Esophagus squamous epithelium (tissue), 5 donors: Measurements from ENCODE around the gene ZNF556. TPM values are rescaled to one million over a fixed set of nuclear protein-coding genes. Genes with fewer than 3 reads are reported as not detected.
A peak's percentile ranks its signal among the peaks of the same experiment; 100 is the strongest.

ENCODE experiments used
- DNase-seq: peaks from one replicate; lab custom pipeline; 2025; lab: John Stamatoyannopoulos, UW
- H3K27ac ChIP-seq, 4 donors: fragments of 200-600 bp; sonication (generic); one replicate each; pipeline ENCODE4 v1.5.1; 2016 to 2019; ENCODE audit warnings: mild to moderate bottlenecking in 1 of 4
- H3K27me3 ChIP-seq, 4 donors: fragments of 200-600 bp; sonication (generic); 1 replicate in 3 of 4; 2 replicates in 1 of 4; pipeline versions ENCODE4 v1.5.1 to v1.6.0; 2017 to 2021; ENCODE audit warnings: antibody characterized with exemption in 1 of 4
- H3K36me3 ChIP-seq, 3 donors: fragments of 200-600 bp; sonication (generic); one replicate each; pipeline ENCODE4 v1.5.1; 2016 to 2019
- H3K4me1 ChIP-seq, 3 donors: fragments of 200-600 bp; sonication (generic); one replicate each; pipeline ENCODE4 v1.5.1; 2017 to 2019
- H3K4me3 ChIP-seq, 4 donors: fragments of 200-600 bp; sonication (generic); 1 replicate in 3 of 4; 2 replicates in 1 of 4; pipeline ENCODE4 v1.5.1; 2016 to 2019; ENCODE audit warnings: mild to moderate bottlenecking in 2 of 4, moderate library complexity in 1 of 4
- H3K9me3 ChIP-seq, 3 donors: fragments of 200-600 bp; sonication (generic); one replicate each; pipeline ENCODE4 v1.5.1; 2016 to 2019
- POLR2A ChIP-seq, 4 donors: fragments of 450-650 bp; IDR thresholded peaks; one replicate each; pipeline ENCODE4 v1.6.1; 2017; ENCODE audit warnings: antibody characterized with exemption in 4 of 4, mild to moderate bottlenecking in 4 of 4, moderate library complexity in 3 of 4
- WGBS, 2 donors: methylation state at CpG; one replicate each; pipeline ENCODE4 v1.1.5; 2018; 5-methylcytosine and 5-hydroxymethylcytosine counted together
- intact Hi-C: fragments of 100-400 bp; cut with DNase I; formaldehyde crosslinking; loops from one replicate; pipeline ENCODE4 v1.15.0; 2022
- total RNA-seq, 4 donors: library from RNA; depleted of rRNA; stranded (reverse); fragments of >200 nt; gene quantifications; one replicate each; pipeline ENCODE4 v1.1.0, GENCODE V29; 2016
- TF ChIP-seq, protein P1 (sequence below), 6 experiments: fragments of 450-650 bp in 4 of 6; fragments of 200-600 bp in 2 of 6; sonication (generic) in 2 of 6; IDR thresholded peaks; one replicate each; pipeline ENCODE4 v1.5.1; 2016 to 2019; ENCODE audit warnings: antibody characterized with exemption in 6 of 6, mild to moderate bottlenecking in 4 of 6, moderate library complexity in 4 of 6
- donor health status: DM: yes; HTN: yes; CAD: no.

The ZNF556 gene
- total RNA-seq, 4 donors from 2014 or later, result 0.79 to 5.8 (median 2.5) TPM

DNA sequence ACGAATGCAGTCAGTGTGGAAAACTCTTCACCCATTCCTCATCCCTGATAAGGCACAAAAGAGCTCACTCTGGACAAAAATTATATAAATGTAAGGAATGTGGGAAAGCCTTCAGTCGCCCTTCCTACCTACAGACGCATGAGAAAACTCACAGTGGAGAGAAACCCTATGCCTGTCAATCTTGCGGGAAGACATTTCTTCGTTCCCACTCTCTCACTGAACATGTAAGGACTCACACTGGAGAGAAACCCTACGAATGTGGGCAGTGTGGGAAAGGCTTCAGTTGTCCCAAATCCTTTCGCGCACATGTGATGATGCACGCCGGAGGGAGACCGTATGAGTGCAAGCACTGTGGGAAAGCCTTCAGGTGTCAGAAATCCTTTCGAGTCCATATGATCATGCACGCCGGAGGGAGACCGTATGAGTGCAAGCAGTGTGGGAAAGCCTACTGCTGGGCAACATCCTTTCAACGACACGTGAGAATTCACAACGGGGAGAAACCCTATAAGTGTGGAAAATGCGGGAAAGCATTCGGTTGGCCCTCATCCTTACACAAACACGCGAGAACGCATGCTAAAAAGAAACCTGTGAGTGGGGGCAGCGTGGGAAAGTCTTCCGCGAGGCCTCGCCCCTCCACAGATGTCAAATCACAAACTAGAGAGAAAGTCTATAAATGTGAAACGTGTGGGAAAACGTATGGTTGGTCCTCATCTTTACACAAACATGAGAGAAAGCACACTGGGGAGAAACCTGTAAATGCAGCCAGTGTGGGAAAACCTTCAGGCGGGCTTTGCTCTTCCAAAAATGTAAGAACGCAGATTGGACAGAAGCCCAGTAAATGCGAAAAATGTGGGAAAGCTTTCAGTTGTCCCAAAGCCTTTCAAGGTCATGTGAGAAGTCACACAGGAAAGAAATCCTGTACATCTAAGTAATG, 10.5 kb downstream of the ZNF556 start:
- TF ChIP-seq POLR2A (IDR thresholded peaks at IDR 0.05), result no peak
- TF ChIP-seq, protein P1, sequence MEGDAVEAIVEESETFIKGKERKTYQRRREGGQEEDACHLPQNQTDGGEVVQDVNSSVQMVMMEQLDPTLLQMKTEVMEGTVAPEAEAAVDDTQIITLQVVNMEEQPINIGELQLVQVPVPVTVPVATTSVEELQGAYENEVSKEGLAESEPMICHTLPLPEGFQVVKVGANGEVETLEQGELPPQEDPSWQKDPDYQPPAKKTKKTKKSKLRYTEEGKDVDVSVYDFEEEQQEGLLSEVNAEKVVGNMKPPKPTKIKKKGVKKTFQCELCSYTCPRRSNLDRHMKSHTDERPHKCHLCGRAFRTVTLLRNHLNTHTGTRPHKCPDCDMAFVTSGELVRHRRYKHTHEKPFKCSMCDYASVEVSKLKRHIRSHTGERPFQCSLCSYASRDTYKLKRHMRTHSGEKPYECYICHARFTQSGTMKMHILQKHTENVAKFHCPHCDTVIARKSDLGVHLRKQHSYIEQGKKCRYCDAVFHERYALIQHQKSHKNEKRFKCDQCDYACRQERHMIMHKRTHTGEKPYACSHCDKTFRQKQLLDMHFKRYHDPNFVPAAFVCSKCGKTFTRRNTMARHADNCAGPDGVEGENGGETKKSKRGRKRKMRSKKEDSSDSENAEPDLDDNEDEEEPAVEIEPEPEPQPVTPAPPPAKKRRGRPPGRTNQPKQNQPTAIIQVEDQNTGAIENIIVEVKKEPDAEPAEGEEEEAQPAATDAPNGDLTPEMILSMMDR (IDR thresholded peaks at IDR 0.05), result no peak
- 89 to 91% methylated on average over 29 to 32 of the region's 32 CpGs for WGBS, 2 donors
- intact Hi-C loops, result no loop called here

DNA sequence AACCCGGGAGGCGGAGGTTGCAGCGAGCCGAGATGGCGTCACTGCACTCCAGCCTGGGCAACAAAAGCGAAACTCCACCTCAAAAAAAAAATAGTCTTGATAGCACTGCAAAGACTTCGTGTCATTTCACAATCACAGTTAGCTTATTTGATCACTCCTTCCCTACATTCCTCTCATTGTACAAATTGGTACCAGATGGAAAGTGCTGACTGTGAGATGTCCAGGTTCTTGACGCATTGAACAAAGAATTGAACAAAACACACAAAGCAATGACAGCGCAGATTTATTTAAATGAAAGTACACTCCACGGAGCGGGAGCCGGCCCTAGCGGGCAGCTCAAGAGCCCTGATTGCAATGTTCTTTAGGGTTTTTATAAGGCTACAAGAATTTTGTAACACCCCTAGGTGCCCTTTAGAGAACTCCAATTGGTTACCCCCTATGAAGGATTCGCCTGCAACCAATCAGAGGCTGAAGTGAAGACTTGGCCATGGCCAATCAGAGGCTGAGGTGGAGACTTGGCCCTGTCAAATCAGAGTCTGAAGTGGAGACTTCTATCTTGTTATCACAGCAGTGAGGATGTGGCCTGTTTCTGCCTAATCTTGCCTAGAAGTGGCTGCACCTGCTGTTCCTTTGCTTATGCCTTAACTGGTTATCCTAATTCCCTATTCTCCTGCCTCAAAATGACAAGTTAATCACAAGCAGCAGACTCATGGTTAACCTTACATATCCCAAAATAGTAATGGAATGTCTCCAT, 16.7 kb downstream of the ZNF556 start:
- H3K4me1 ChIP-seq, result peaks cover 0 to 11% (median 0%) of the 10 kb centered on the region in 3 donors
- 81 to 85% methylated on average over 13 to 14 of the region's 14 CpGs for WGBS, 2 donors
- no peak overlapping the region for H3K4me3 ChIP-seq
- peaks cover 0 to 10% (median 7%) of the 10 kb centered on the region in 3 donors for H3K9me3 ChIP-seq
- no peaks in the 10 kb centered on the region for H3K36me3 ChIP-seq
- H3K27me3 ChIP-seq, result no peaks in the 10 kb centered on the region
- no peak overlapping the region for H3K27ac ChIP-seq
- TF ChIP-seq, protein P1 (IDR thresholded peaks at IDR 0.05), result no peak
- no peak for TF ChIP-seq POLR2A (IDR thresholded peaks at IDR 0.05)
- intact Hi-C loops, result no loop called here
- no peak for DNase-seq

More for the DNA sequence above, 10.5 kb downstream of the ZNF556 start:
- Histone ChIP-seq H3K4me1 (no peaks in the 10 kb centered on the region), H3K9me3 (peaks cover 9 to 48% (median 41%) of the 10 kb centered on the region in 3 donors), H3K36me3 (peaks cover 0 to 37% (median 0%) of the 10 kb centered on the region in 3 donors), H3K27me3 (no peaks in the 10 kb centered on the region), H3K27ac (no peak overlapping the region), H3K4me3 (no peak overlapping the region)
- no peak for DNase-seq

DNA sequence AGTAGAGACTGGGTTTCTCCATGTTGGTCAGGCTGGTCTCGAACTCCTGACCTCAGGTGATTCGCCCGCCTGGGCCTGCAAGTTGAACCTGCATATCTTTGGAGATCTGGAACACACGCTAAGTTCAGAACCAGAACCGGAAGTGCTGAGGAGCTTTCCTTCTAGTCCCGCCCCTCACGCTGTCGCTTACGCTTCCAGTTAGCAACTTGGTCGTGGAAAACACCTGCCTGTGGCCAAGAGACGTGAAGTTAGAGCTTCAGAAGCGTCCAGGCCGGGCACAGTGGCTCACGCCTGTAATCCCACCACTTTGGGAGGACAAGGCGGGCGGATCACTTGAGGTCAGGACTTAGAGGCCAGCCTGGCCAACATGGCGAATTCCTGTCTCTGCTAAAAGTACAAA, 18.6 kb downstream of the ZNF556 start:
- intact Hi-C loops, result no loop called here
- Histone ChIP-seq H3K27me3 (no peaks in the 10 kb centered on the region), H3K4me3 (no peak overlapping the region), H3K27ac (no peak overlapping the region), H3K4me1 (peaks cover 0 to 11% (median 0%) of the 10 kb centered on the region in 3 donors), H3K9me3 (peaks cover 0 to 1% (median 0%) of the 10 kb centered on the region in 3 donors), H3K36me3 (no peaks in the 10 kb centered on the region)
- WGBS, 2 donors, result 79 to 95% methylated on average over 4 to 8 of the region's 17 CpGs
- TF ChIP-seq POLR2A (IDR thresholded peaks at IDR 0.05), result no peak
- TF ChIP-seq, protein P1 (IDR thresholded peaks at IDR 0.05), result no peak
- no peak for DNase-seq

DNA sequence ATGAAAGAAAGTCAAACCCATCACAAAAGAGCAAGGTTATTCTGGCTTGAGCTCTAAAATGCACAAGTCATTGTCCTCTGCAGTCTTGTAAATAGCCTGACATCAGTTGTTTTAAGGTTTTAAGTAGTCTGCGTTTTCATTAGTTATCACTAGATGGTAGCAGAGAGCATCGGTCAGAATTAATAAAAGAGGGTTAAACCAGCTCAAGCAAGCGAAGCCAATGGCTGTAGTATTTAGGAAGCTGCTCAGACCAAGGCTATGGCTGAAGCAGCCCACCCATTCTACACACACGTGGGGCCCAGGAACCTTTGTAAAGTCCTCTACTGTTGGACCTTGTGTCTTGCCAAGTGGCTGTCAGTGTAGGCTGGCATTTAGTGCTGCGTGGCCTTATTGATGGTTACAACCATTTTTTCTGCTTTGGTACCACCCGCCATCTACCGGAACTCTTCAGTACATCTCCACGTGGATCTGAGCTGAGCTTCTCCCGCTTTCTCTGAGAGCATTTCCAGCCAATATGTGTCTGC, 20.3 kb downstream of the ZNF556 start:
- Histone ChIP-seq H3K4me1 (peaks cover 0 to 11% (median 0%) of the 10 kb centered on the region in 3 donors), H3K27ac (no peak overlapping the region), H3K4me3 (no peak overlapping the region), H3K27me3 (no peaks in the 10 kb centered on the region), H3K36me3 (no peaks in the 10 kb centered on the region), H3K9me3 (no peaks in the 10 kb centered on the region)
- 24 to 26% methylated on average over 8 to 9 of the region's 9 CpGs for WGBS, 2 donors
- no peak for DNase-seq
- no peak for TF ChIP-seq POLR2A (IDR thresholded peaks at IDR 0.05)
- TF ChIP-seq, protein P1 (IDR thresholded peaks at IDR 0.05), result peak; percentile 53 to 69 (median 58)
- intact Hi-C loops, result no loop called here
